GM19193 (cell line): ENCODE results near the gene GNAO1.

Source experiments
- POLR2A ChIP-seq: IDR thresholded peaks from 4 replicates; pipeline ENCODE4 v1.6.1; 2011; ENCODE audit not compliant: insufficient read depth, insufficient read length; ENCODE audit errors: extremely low read depth

GNAO1 gene

DNA sequence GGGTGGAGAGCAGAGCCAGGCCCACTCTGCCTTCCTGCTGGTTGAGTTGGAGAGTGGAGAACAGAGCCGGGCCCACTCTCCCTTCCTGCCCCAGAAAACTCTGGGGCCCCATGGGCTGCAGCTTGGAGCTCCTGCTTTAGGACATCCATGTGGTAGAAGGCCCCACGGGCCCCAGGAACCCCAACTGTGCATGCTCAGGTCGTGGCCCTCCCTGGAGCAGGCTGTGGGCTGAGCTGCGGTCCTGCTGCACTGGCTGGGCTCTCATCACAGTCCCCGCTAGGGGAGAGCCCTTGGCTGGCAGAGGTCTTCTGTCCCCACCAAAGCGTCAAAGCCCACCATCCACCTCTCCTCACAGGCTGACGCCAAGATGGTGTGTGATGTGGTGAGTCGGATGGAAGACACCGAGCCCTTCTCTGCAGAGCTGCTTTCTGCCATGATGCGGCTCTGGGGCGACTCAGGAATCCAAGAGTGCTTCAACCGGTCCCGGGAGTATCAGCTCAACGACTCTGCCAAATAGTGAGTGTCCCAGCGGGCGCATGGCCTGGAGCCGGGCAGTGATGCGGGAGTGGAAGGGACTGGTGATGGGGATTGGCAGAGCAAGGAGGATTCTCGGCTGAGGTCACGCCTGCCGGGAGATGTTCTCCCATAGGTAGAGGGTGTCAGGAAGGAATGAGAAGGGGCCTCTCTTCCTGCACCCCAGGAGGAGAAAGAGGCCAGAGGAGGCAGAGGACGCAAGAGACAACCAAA lies 137.2 kb downstream of the GNAO1 start:
- no peak for TF ChIP-seq POLR2A

DNA sequence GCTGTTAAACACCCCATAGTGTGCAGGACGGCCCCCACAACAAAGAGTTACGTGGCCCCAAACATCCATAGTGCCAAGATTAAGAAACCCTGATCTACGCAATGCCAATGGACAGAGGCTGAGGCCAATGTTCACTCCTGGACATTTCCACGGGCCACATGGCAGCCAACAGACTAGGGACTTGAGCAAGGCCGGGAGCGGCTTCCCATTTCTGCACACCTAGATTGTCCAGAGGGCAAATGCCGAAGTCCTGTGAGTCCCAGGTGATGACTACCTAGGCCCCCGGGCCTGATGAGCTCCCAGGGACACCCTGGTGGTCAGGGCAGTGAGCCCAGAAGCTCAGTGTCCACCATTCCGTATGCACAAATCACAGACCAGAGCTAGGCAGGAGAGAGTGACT lies 138.6 kb downstream of the GNAO1 start:
- TF ChIP-seq POLR2A = no peak

- no peak for TF ChIP-seq POLR2A
Measured at GRCh38 chr16:56330476-56330875, 139.2 kb downstream of the GNAO1 start.

DNA sequence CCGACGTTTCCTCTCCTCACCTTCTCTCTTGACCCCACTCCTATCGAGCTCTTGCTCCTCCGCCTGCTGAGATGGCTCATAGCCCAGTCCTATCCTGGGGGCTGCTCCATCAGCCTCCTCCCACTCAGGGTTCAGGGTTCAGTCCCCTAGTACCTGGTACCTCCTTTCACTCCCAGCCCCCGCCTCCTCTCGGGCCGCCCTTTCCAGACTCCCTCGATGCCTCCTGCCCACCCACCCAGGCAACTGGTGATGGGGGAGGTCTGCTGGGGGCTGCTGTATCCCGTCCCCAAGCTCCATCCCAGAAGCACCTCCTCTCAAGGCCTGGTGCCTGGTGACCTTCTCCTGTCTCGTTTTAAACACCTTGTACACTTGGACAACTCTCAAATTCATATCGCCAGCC lies 140.1 kb downstream of the GNAO1 start:
- no peak for TF ChIP-seq POLR2A

GRCh38 chr16:56331915-56332314 lies 140.6 kb downstream of the GNAO1 start:
- no peak for TF ChIP-seq POLR2A

DNA sequence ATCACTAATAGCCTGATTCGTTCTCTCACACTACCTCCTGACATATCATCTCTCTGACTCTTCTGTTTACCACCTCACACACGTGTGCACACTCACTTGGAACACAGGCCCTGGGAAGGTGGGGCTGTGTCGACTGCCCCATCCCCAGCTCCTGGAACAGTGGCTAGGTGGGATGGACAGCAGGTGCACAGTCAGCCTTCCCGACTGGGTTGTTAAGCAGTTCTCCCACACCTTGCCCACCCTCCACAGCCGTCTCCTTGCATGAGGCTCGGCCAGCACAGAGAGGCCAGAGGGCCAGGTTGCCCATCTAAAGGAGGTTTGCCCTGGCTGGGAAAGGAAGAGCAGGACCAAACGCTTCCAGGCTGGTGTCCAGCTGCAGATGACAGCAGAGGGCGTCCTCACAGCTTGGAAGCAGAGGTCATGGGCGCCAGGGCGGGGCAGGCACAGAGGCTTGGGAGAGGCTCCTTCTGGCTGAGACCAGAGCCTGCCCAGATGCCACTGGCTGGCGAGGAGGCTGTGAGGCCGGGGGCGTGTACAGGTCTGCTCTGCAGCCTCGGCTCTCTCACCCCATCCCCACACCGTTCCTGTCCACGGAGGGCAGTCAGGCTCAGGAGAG lies 141.3 kb downstream of the GNAO1 start:
- TF ChIP-seq POLR2A = no peak

DNA sequence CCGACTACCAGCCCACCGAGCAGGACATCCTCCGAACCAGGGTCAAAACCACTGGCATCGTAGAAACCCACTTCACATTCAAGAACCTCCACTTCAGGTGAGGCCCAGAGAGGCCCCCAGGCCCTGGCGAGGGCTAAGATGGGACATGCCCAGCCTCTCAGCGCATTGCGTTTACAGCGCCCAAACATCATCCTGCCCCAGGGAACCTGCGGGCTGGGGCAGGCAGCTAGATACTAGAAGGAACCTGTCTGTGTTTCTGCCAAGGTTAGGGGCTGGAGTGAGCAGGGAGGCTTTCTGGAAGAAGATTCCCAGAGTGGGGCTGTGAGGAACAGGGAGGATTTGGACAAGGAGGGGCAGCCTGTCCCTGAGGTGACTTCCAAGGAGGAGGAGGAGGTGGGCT lies 143.5 kb downstream of the GNAO1 start:
- no peak for TF ChIP-seq POLR2A

DNA sequence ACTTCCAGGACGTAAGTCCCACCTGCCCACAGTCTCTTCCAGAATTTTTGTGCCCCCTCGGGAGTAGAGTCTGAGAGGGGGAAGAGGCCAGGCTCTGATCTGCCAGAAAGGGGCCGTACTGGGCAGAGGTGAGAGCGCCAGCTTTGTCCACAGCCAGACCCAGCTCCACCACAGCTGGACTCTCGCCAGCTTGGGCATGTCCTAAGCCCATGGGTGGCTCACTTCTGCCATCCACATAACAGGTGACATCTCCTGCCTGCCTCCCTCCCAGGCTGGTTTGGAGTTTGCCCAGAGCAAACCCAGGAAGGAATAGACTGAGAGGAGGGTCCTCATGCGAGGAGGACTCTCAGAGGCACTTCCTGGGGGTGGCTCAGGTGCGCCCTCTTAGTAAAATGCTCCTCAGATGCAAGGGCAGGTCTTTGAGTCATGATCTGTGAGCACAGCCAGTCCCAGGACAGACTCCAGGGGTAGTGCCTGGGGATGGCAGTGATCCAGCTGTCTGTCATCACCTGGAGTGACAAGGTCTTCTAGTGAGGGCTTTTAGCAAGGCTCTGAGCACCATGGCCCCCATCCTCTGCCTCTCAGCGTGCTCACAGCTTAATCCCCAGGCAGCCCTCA lies 144.9 kb downstream of the GNAO1 start:
- TF ChIP-seq POLR2A = no peak

- TF ChIP-seq POLR2A = no peak
Measured at GRCh38 chr16:56336711-56337110, 145.4 kb downstream of the GNAO1 start.

DNA sequence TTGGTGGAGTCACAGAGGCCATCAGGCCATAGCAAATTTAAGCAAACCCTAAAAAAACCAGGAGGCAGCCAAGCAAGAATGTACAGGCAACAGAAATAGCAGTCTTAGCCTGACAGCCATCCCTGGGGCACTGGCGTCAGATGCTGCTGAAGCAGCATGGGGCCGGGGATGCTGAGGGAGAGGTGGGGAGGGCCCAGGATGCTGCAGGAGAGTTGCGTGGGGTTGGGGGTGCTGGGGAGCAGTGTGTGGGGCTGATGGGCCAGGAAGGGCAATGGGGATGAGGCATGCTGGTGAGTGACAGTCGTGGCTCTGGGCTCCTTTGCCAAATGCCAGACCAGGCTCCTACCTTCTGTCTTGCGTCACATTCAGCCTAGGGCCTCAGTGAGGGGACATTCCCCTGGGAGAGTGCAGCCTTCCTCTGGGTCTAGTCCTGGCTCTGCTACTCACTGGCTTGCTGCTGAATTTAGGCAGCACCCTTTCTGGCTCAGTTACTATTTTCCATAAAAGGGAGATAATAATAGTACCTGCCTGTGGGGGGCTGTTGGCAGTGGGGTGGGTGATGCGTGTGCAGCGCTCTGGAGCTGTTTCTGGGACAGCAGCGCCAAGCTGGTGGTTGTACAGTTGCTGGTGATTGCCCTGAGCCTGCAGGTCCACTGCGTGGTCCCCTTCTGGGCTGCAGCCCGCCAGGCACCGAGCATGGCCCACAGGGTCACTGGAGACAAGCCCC lies 146.0 kb downstream of the GNAO1 start:
- TF ChIP-seq POLR2A = no peak

- TF ChIP-seq POLR2A = no peak
Measured at GRCh38 chr16:56337858-56338325, 146.6 kb downstream of the GNAO1 start.

- TF ChIP-seq POLR2A = no peak
Measured at GRCh38 chr16:56338566-56339318, 147.5 kb downstream of the GNAO1 start.

- TF ChIP-seq POLR2A = no peak
Measured at GRCh38 chr16:56339431-56340195, 148.3 kb downstream of the GNAO1 start.

DNA sequence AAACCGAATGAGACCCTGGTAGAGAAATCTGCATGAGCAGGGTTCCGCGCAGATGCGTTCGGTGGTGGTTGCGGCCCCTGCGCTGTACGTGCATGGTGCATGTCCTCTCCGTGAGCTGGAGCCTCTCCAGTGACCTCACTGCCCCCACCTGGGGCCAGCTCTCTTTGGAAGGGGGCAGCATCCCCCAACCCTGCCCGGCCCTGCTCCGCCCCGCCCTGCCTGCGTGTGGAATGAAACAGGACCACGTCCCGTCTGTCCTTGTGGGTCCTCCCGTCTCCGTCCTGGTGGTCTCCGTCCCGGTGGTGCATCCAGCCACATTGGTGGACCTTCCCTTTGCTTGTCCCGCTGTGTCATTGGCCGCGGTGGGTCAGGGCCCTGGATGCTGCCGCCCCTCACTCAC lies 149.1 kb downstream of the GNAO1 start:
- no peak for TF ChIP-seq POLR2A
